ENCODE measurements around the gene C19orf53.

The C19orf53 gene

GRCh38 chr19:13826652-13827235 is 52.5 kb downstream of the C19orf53 start:
- no peak for DNase-seq (ENCODE audit: low read depth, low spot score)

- no peak for DNase-seq (ENCODE audit: low read depth, low spot score)
Measured at GRCh38 chr19:13827656-13828055, 53.4 kb downstream of the C19orf53 start.
